Gastroesophageal sphincter (tissue), 4 donors: ENCODE measurements around the gene HTR7. TPM values are rescaled to one million over a fixed set of nuclear protein-coding genes. Genes with fewer than 3 reads are reported as not detected.

Experiments used
- ATAC-seq: fragments of 150-250 bp; one replicate; pipeline ENCODE4 v1.9.1; 2016; ENCODE audit warnings: mild to moderate bottlenecking, moderate library complexity
- H3K27ac ChIP-seq, 4 donors: fragments of 200-600 bp; sonication (generic) in 3 of 4; 1 replicate in 3 of 4; 2 replicates in 1 of 4; pipeline ENCODE4 v1.5.1; 2016 to 2019
- H3K27me3 ChIP-seq: fragments of 200-600 bp; sonication (generic); one replicate; pipeline ENCODE4 v1.5.1; 2019
- H3K36me3 ChIP-seq, 2 donors: fragments of 200-600 bp; sonication (generic); one replicate each; pipeline ENCODE4 v1.5.1; 2019; ENCODE audit warnings: control low read depth in 1 of 2
- H3K4me1 ChIP-seq, 3 donors: fragments of 200-600 bp; sonication (generic); 1 replicate in 2 of 3; 2 replicates in 1 of 3; pipeline ENCODE4 v1.5.1; 2016 to 2019; ENCODE audit warnings: control low read depth in 2 of 3
- H3K4me3 ChIP-seq, 2 donors: fragments of 200-600 bp; sonication (generic); one replicate each; pipeline ENCODE4 v1.5.1; 2019; ENCODE audit warnings: mild to moderate bottlenecking in 1 of 2, moderate library complexity in 1 of 2
- H3K9me3 ChIP-seq, 3 donors: fragments of 200-600 bp; sonication (generic); one replicate each; pipeline ENCODE4 v1.5.1; 2017 to 2019; ENCODE audit warnings: control low read depth in 2 of 3
- EP300 ChIP-seq: sonication (generic); formaldehyde crosslinking; IDR thresholded peaks from one replicate; pipeline ENCODE4 v1.6.1; 2017; ENCODE audit warnings: antibody characterized with exemption, mild to moderate bottlenecking
- POLR2A ChIP-seq, 2 donors: fragments of 450-650 bp; IDR thresholded peaks; one replicate each; pipeline ENCODE4 v1.6.1; 2017; ENCODE audit warnings: antibody characterized with exemption in 2 of 2, mild to moderate bottlenecking in 2 of 2, moderate library complexity in 1 of 2
- POLR2AphosphoS5 ChIP-seq: sonication (generic); formaldehyde crosslinking; IDR thresholded peaks from one replicate; pipeline ENCODE4 v1.6.1; 2017; ENCODE audit warnings: antibody characterized with exemption
- WGBS, 2 donors: methylation state at CpG; one replicate each; pipeline ENCODE4 v1.1.5; 2018; ENCODE audit warnings: low coverage in 1 of 2; 5-methylcytosine and 5-hydroxymethylcytosine counted together
- total RNA-seq, 4 donors: library from RNA; depleted of rRNA; stranded (reverse); fragments of >200 nt; gene quantifications; one replicate each; pipeline ENCODE4 v1.1.0, GENCODE V29; 2016
- TF ChIP-seq, protein P1 (sequence below), 4 experiments: fragments of 200-600 bp in 2 of 4; fragments of 450-650 bp in 2 of 4; sonication (generic) in 1 of 4; IDR thresholded peaks; one replicate each; pipeline ENCODE4 v1.5.1; 2017 to 2019; ENCODE audit warnings: antibody characterized with exemption in 4 of 4, mild to moderate bottlenecking in 2 of 4, moderate library complexity in 2 of 4

Gene HTR7
- total RNA-seq, 4 donors from 2014 or later, result 0.19 to 7.9 (median 0.41) TPM

DNA sequence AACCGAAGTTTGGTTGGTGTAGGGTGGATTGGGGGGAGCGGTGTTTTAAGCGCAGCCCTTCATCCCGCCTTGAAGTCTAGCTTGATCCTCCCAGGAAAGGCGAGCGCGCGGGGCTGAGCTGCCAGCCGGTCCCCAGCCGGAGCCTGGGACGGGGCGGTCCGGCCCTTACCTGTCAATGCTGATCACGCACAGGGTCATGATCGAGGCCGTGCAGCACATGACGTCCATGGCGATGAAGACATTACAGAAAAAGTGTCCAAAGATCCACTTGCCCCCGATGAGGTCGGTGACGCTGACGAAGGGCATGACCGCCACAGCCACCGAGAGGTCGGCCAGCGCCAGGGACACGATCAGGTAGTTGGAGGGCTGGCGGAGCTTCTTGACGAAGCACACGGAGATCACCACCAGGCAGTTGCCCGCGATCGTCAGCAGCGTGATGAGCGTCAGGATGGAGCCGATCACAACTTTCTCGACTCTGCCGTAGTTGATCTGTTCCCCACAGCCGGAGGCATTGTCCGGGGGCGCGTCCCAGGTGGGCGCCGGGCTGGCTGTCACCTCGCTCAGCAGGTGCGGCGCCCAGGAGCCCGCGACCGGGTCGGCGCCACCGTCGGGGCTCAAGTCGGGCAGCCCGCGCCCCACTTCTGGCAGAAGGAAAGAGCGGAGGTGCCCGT, 740 bp downstream of the HTR7 start:
- peak overlapping the region in 2 of 4 donors; percentile 57 to 73 for H3K27ac ChIP-seq
- peak; percentile 14 for ATAC-seq
- H3K9me3 ChIP-seq, result no peaks in the 10 kb centered on the region
- peaks cover 60% of the 10 kb centered on the region for H3K27me3 ChIP-seq
- H3K4me1 ChIP-seq, result peaks cover 0 to 21% (median 0%) of the 10 kb centered on the region in 3 donors
- 3 to 16% methylated on average over 7 of the region's 59 CpGs for WGBS, 2 donors
- TF ChIP-seq POLR2AphosphoS5, result no peak
- no peak for TF ChIP-seq POLR2A (IDR thresholded peaks at IDR 0.05)
- no peak for TF ChIP-seq EP300
- TF ChIP-seq, protein P1, sequence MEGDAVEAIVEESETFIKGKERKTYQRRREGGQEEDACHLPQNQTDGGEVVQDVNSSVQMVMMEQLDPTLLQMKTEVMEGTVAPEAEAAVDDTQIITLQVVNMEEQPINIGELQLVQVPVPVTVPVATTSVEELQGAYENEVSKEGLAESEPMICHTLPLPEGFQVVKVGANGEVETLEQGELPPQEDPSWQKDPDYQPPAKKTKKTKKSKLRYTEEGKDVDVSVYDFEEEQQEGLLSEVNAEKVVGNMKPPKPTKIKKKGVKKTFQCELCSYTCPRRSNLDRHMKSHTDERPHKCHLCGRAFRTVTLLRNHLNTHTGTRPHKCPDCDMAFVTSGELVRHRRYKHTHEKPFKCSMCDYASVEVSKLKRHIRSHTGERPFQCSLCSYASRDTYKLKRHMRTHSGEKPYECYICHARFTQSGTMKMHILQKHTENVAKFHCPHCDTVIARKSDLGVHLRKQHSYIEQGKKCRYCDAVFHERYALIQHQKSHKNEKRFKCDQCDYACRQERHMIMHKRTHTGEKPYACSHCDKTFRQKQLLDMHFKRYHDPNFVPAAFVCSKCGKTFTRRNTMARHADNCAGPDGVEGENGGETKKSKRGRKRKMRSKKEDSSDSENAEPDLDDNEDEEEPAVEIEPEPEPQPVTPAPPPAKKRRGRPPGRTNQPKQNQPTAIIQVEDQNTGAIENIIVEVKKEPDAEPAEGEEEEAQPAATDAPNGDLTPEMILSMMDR (IDR thresholded peaks at IDR 0.05), result no peak
- peak overlapping the region; percentile 46 to 71 for H3K4me3 ChIP-seq
- no peaks in the 10 kb centered on the region for H3K36me3 ChIP-seq

DNA sequence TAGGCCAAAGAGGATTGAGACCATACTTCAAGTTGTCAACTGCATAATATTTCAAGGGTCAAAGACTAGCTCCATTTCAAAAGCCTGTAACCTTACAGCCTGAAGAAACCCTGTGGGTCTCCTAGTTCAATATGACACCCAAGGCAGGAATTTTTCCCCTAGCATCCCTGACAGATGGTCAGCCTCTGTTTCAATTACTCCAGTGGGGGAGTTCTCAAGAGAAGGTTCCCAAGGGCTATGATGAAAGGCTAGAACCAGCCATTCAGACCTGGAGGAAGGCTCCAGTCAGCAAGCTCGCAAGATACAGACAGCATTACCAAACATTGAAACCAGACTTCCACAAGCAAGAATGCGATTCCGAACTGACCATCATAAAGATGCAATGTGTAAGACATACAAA, 1.6 kb downstream of the HTR7 start:
- Histone ChIP-seq H3K4me1 (peaks cover 0 to 21% (median 0%) of the 10 kb centered on the region in 3 donors), H3K9me3 (peaks cover 0 to 8% (median 0%) of the 10 kb centered on the region in 3 donors), H3K4me3 (peak overlapping the region in 1 of 2 donors; percentile 71), H3K27ac (no peak overlapping the region), H3K27me3 (peaks cover 66% of the 10 kb centered on the region), H3K36me3 (no peaks in the 10 kb centered on the region)
- WGBS, 2 donors, result 72 to 95% methylated on average over 3 of the region's 3 CpGs
- TF ChIP-seq POLR2A (IDR thresholded peaks at IDR 0.05) (no peak), POLR2AphosphoS5 (no peak), EP300 (no peak)
- TF ChIP-seq, protein P1 (IDR thresholded peaks at IDR 0.05), result no peak
- no peak for ATAC-seq

DNA sequence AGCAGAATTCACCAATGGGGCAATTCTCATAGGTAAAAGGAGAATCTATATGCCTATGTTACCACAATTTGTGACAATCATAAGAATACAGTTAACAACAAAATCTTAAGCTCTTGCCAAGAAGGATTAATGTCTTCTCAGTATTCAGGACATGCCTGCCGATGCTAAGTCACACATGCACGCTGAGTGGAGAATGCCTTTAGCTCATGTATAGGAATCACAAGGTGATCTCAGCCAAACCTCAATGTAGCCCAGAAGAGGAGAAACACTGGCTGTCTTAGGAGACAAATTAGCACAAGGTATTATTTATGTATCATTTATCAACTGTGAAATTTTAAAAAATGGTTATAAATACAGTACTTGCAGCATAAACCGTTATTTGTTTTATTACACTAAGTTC, 2.7 kb downstream of the HTR7 start:
- H3K27me3 ChIP-seq, result peaks cover 66% of the 10 kb centered on the region
- no peaks in the 10 kb centered on the region for H3K36me3 ChIP-seq
- peaks cover 0 to 19% (median 0%) of the 10 kb centered on the region in 3 donors for H3K9me3 ChIP-seq
- no peak overlapping the region for H3K4me3 ChIP-seq
- TF ChIP-seq, protein P1 (IDR thresholded peaks at IDR 0.05), result no peak
- TF ChIP-seq EP300 (no peak), POLR2A (IDR thresholded peaks at IDR 0.05) (no peak), POLR2AphosphoS5 (no peak)
- WGBS, 2 donors, result 58 to 60% methylated on average over 3 of the region's 3 CpGs
- peaks cover 0 to 21% (median 0%) of the 10 kb centered on the region in 3 donors for H3K4me1 ChIP-seq
- no peak overlapping the region for H3K27ac ChIP-seq
- no peak for ATAC-seq

DNA sequence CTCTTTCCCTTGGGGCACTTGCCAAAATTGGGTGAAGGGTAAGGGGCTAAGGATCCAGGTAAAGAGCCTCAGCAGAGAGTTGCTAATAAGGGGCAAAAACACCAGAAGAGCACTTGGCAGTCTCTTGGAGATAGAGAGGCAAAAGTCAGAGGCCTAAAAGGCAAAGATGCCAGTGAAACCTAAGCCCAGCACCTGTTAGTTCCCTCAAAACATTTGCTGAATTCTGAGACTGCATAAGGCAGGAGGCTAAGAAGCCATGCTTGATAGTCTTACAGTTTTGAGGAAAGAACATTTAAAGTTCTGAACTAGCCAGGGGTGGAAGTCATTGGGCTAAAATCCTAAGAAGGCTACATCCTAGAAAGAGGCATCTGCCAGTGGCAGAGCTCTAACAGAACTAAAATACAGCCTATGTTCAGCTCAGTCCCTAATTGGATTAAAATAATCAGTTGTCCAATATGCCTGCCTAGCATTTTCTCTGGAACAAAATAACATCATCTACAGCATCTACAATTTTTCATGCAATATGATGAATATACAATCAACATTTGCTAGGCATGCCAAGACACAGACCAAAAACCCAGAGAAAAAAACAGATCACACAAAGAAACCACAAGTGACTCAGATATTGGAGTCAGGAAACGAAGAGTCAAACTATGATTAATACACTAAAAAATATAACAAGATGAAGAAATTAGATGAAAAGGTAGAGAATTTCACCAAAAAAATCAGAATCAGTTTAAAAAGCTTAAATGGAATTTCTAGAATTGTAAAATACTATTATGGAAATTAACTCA, 7.7 kb downstream of the HTR7 start:
- TF ChIP-seq, protein P1 (IDR thresholded peaks at IDR 0.05), result no peak
- no peak for TF ChIP-seq EP300
- Histone ChIP-seq H3K27me3 (peaks cover 38% of the 10 kb centered on the region), H3K27ac (no peak overlapping the region), H3K36me3 (no peaks in the 10 kb centered on the region), H3K4me3 (no peak overlapping the region), H3K4me1 (no peaks in the 10 kb centered on the region), H3K9me3 (peaks cover 0 to 24% (median 0%) of the 10 kb centered on the region in 3 donors)
- WGBS, 2 donors, result 78% methylated on average over 1 of the region's 1 CpG; no CpG with 5 or more reads in 1 of the 2 donors
- ATAC-seq, result no peak
